GM12873 (cell line): ENCODE results near the gene AOAH.

Experiments
- TF ChIP-seq, protein P1 (sequence below): IDR thresholded peaks from 2 replicates; pipeline ENCODE4 v1.5.1; 2012; ENCODE audit warnings: low read depth, mild to moderate bottlenecking, moderate library complexity, low read length, control low read depth; ENCODE audit not compliant: insufficient read depth; ENCODE audit errors: missing control alignments

AOAH gene

DNA sequence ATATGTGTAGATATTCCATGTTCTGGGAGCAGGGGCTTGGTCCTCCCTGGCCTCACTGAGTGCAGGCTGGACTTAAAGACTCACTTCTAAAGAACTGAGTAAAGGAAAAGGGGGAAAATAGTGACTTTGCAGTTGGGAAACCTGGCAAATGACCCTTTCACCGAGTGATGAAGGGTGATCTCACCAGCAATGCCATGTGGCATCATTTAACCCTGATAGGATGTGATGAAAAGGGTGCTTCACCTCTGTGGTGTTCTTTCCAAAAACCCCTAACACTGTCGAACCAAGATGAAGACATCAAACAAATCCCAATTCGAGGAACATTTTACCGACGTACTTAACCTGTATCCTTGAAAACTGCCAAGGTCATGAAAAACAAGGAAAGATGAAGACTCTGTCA, 71.9 kb downstream of the AOAH start:
- TF ChIP-seq, protein P1, sequence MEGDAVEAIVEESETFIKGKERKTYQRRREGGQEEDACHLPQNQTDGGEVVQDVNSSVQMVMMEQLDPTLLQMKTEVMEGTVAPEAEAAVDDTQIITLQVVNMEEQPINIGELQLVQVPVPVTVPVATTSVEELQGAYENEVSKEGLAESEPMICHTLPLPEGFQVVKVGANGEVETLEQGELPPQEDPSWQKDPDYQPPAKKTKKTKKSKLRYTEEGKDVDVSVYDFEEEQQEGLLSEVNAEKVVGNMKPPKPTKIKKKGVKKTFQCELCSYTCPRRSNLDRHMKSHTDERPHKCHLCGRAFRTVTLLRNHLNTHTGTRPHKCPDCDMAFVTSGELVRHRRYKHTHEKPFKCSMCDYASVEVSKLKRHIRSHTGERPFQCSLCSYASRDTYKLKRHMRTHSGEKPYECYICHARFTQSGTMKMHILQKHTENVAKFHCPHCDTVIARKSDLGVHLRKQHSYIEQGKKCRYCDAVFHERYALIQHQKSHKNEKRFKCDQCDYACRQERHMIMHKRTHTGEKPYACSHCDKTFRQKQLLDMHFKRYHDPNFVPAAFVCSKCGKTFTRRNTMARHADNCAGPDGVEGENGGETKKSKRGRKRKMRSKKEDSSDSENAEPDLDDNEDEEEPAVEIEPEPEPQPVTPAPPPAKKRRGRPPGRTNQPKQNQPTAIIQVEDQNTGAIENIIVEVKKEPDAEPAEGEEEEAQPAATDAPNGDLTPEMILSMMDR: no peak

DNA sequence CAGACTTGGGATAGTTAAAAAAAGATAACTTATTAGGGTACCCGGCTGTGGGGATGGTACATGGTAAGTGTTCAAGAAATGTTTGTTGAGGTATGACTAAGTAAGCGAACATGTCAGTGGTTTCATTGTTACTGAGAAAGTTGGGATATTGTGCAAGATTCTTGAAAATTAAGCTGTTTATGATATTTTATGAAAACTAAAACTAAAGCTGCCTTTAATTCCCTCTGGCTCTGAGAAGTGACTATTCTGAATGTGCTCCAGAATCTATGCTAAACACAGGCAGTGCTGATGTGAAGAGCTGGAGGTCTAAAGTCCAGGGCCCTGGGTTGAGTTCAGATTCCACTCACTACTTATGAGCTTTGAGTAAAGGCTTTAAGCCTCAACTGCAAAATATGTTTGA, 72.9 kb downstream of the AOAH start:
- TF ChIP-seq, protein P1: no peak

DNA sequence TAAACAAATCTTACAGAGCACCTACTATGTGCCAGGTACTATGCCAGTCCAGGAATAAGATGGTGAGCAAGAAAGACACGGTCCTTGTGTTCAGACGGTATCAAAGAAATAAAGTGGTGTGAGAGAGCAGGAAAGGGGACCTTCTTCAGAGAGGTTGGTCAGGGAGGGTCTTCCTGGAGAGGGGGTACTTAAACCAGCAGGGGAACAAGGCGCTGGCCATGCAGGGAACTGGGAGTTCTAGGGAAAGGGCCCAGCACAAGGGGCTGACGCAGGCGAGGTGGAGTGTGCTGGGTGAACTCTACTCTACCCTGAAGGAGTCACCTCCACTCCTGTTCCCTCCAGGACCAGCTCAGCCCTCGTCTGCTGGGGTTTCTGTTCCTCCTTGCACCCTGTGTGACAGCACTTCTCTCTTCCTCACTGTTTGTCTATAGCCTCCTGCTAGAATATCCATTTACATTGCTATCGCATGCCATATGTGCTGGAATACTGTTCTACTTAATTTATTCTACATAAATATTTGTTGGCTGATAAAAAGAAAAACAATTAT, 73.5 kb downstream of the AOAH start:
- TF ChIP-seq, protein P1: no peak

DNA sequence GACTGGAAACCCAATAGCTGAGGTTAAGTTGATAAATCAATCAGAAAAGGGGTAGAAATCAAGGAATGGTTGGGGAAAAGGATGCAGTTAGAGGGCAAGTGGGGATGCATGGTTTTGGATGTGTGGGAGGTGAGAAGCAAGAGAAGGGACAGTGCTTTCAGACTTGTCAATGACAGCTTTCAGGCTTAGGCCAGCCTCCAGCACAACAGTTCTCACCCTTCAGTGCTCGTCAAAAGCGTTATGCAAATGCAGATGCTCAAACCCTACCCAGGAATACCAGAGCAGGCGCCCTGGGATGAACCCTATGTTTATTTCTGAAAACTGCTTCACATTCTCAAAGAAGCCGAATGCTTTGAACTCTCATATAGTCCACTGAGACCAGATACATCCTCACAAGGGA, 74.0 kb downstream of the AOAH start:
- TF ChIP-seq, protein P1: no peak

DNA sequence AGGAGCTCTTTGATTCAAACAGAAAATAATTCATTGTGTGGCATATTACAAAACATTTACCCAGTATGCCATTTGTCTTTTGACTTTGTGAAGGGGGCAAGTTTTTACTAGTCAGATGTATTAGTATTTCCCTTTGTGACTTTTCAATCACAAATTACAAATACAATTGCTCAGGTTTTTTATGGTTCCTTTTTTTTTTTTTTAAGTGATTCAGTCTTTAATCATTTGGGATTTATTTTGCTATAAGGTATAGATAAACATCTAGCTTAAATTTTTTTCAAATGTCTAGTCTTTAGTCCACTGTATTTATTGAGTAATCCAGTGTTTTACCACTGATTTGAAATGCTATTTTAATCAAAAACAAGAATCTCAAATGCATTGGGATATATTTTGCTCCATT, 75.9 kb downstream of the AOAH start:
- TF ChIP-seq, protein P1: no peak

DNA sequence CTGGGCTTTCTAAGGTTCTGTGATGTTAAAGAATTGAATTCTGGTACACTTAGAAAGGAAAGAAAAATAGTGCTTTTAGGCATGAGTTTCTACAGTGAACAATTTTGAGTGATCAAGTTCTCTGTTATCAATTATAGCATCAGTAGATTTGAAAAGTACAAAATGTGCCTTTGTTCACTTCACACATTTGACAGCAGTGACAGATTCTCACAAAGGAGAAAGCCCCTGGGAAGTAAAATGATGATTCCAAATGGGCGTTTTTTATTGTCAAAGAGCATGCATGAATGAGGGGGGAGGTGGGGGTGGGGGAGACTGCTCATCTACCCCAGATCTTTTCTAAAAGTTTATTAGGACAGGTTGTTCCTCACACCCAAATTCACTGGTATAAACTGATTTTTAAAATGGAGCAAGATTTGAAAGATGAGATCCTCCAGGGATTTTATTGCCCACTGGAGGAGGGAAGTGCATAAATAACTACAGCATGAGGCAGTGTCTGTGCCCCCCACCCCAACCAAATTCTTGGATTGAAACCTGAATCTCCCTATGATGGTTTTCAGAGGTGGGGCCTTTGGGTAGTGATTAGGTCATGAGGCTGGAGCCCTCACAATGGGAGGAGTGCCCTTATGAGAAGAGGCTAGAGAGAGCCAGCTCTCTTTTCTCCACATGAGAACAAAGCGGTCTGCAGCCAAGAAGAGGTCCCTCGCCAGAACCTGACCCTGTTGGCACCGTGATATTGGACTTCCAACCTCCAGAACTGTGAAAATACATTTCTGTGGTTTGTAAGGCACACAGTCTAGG, 79.5 kb downstream of the AOAH start:
- TF ChIP-seq, protein P1: no peak

DNA sequence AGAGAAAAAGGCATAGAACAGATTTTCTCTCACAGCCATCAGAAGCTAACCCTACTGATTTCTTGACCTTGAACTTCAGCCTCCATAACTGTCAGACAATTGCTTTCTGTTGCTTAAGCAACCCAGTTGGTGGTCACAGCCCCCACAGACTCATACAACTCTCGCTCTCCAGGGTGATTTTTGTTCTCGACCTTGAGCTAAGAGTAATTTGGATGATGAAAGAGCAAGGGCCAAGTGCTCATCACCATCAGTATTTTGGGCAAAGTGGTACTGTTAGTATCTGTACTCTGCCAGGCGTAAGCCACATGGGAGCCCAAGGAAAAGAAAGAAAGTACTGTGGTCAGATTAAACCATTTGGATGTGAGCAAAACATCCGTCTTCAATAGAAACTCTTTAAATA, 81.9 kb downstream of the AOAH start:
- TF ChIP-seq, protein P1: no peak
